COLO829 (cell line): Measurements from ENCODE around the gene ANKRD33B.
"Not testable (repeated sequence)": the region's sequence is repeated elsewhere in the genome, so short reads cannot be mapped to it uniquely, and the experiment has no call there.

ENCODE experiments used
- DNase-seq: peaks from one replicate; pipeline ENCODE4 v3.0.0; 2012; ENCODE audit warnings: low spot score

The ANKRD33B gene

GRCh38 chr5:10595293-10595671 lies 31.4 kb downstream of the ANKRD33B start:
- DNase-seq = no peak

GRCh38 chr5:10595672-10596309 lies 31.9 kb downstream of the ANKRD33B start:
- peak; percentile 83 for DNase-seq

DNA sequence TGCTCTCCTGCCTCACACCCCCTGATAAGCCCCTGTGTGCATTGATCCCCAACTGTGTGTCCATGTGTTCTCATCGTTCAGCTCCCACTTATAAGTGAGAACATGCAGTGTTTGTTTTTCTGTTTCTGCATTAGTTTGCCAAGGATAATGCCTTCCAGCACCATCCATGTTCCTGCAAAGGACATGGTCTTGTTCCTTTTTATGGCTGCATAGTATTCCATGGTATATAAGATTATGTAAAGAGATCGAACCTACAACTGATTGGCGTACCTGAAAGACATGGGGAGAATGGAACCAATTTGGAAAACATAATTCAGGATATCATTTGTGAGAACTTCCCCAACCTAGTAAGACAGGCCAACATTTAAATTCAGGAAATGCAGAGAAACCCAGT lies 32.4 kb downstream of the ANKRD33B start:
- DNase-seq = no peak

DNA sequence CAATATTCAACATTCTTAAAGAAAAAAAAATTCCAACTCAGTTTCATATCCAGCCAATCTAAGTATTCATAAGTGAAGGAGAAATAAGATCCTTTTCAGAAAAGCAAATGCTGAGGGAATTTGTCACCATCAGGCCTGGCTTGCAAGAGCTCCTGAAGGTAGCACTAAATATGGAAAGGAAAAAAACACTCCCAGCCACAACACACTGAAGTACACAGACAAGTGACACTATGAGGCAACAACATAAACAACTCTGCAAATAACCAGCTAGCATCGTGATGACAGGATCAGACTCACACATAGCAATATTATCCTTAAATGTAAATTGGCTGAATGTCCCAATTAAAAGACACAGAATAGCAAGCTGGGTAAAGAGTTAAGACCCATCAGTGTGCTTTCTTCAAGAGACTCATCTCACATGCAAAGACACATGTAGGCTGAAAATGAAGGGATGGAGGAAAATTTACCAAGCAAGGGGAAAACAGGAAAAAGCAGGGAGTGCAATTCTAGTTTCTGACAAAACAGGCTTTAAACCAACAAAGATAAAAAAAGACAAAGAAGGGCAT lies 33.1 kb downstream of the ANKRD33B start:
- DNase-seq = no peak

GRCh38 chr5:10599113-10599512 lies 35.2 kb downstream of the ANKRD33B start:
- DNase-seq = no peak

GRCh38 chr5:10599862-10600284 lies 36.0 kb downstream of the ANKRD33B start:
- no peak for DNase-seq

- no peak for DNase-seq
Observed at GRCh38 chr5:10600626-10601245, 36.9 kb downstream of the ANKRD33B start.

DNA sequence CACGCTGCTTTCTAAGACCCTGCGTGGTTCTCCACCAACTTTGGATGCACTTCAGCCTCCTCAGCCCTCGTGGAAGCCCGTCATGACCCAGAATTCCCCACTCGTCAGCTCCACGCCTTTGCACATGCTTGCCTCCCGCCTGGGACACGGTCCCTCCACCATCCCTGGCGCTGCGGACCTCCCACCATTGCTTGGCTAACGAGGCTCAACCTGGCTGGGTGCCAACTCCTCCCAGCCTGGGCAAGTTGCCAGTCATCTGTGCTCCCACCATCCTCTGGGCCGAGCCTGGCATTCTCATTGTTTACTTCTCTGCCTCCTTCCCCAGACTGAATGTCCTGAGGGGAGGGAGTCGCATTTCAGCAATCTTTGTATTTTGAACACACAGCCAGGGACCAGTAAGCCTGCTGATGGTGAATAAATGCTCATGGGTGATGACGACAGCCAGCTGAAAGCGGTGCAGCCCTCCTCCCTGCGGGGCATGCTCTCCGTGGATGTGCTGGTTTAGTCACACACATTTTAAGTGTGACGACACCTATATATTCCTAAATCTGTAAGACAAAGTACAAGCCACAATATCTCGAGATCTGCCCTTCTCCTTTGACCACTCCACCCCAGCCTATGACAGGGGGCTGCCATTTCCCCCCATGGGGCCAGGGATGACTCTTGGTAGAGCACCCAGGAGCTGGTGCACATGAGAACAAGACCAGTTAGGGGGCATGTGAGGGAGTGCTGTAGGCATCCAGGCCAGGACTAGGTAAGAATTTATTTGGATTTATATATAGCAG lies 37.6 kb downstream of the ANKRD33B start:
- DNase-seq = peak; percentile 64

GRCh38 chr5:10602031-10602806 lies 38.3 kb downstream of the ANKRD33B start:
- DNase-seq = no peak

- no peak for DNase-seq
Observed at GRCh38 chr5:10604975-10605374, 41.1 kb downstream of the ANKRD33B start.

DNA sequence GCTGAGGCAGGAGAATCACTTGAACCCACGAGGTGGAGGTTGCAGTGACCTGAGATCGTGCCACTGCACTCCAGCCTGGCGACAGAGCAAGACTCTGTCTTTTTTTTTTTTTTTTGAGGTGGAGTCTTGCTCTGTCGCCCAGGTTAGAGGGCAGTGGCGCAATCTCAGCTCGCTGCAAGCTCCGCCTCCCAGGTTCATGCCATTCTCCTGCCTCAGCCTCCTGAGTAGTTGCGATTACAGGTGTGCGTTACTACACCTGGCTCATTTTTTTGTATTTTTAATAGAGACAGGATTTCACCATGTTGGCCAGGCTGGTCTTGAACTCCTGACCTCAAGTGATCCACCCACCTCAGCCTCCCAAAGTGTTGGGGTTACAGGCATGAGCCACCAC lies 42.8 kb downstream of the ANKRD33B start:
- DNase-seq = not testable (repeated sequence)

DNA sequence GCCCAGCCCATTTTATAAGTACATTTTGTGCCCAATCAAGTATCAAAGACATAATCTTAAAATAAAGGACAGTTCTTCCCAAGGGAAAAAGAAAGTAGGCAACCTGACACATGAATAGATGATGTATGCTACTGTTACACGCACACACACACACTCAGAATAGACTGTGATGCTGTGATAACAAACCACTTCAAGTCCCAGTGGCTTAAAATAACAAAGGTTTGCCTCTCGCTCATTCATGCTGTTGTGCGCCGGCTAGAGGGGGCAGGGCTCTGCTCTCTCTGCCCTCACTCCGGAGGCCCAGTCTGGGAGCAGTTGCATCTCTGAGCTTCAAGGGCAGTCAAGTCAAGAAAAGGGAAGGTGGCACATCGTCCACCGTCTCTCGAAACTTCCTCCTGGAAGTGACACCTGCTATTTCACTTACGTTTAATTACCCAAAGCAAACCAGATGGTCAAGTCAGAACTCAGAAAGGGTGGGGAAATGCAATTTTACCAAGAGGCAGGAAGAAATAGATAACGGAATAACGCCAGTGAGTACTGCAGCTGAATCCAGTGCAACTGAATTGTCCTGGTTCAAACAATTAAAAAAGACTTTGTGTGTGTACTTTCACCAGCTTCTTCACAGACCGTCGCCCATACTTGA lies 43.3 kb downstream of the ANKRD33B start:
- no peak for DNase-seq

GRCh38 chr5:10607666-10608073 lies 43.8 kb downstream of the ANKRD33B start:
- DNase-seq = no peak

DNA sequence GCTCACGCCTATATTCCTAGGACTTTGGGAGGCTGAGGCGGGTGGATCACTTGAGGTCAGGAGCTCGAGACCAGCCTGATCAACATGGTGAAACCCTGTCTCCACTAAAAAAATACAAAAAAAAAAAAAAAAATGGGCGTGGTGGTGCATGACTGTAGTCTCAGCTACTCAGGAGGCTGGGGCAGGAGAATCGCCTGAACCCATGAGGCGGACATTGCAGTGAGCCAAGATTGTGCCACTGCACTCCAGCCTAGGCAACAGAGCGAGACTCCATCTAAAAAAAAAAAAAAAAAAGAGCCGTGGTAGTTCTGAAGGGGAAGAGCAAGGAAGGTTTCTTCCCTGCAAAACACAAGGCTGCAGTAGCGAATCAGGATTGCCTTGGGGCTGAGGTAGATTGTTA lies 44.2 kb downstream of the ANKRD33B start:
- not testable (repeated sequence) for DNase-seq

DNA sequence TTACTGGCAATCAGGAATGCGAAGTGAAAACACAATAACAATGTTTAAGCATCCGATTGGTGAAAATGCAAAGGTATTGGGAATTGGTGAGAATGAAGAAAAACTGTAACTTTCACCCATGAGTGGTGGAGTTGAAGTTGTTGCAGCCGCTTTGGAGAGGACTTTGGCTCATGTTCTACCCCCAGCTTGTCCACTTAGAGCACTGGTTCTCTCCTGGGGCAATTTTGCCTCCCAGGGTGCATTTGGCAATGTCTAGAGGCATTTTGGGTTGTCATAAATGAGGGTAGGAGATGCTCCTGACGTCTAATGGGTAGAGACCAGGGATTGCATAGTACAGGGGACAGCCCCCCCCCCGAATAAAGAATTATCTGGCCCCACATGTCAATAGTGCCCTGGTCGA lies 46.2 kb downstream of the ANKRD33B start:
- DNase-seq = no peak

DNA sequence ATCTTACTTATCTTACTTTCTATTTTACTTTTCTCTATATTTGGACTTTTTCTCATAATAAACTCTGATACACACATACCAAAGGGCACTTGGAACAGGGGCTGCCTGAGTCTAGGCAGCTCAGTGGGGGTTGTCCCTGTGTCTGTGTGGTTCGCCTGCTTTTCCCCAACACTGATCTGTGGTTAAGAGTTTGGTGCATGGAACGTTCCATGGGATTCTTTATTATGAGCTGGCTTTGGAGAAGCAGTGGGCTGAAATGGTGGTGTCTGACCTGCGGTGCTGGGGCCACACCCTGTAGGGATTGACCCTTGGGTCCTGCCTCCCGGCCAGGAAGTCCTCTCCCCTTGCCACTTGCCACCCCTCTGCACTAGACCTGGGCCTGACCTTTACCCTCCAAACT lies 47.4 kb downstream of the ANKRD33B start:
- no peak for DNase-seq

DNA sequence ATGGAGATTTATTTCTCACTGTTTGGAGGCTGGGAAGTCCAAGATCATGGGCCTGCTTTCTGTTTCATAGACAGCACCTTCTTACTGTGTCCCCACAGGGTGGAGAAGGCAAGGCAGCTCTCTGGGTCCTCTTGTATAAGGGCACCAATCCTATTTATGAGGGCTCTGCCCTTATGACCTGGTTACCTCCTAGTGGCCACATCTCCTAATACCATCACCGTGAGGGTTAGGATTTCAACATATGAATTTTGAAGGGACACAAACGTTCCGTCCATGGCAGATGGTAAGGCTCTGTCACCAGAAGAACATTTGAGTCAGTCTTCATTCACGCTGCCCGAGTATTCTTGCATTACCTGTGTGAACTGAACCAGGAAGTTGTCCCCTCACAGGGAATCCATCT lies 48.4 kb downstream of the ANKRD33B start:
- DNase-seq = no peak

GRCh38 chr5:10615693-10616092 lies 51.8 kb downstream of the ANKRD33B start:
- DNase-seq = no peak

GRCh38 chr5:10617103-10617502 lies 53.2 kb downstream of the ANKRD33B start:
- DNase-seq = no peak

DNA sequence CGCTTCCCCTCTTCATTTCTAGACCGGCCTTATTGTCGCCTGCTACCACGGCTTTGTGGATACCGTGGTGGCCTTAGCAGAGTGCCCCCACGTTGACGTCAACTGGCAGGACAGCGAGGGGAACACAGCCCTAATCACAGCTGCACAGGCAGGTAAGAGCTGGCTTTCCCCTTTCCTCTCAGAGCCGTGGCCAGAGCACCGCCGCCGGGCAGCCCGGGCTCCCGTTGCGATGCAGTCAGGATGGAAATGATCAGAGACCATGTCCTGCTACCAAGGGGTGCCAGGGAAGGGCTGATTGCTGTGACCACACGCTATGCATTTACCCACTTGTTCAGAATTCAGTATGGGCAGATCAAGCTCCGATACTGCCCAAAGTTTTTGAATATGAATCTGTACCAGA lies 54.4 kb downstream of the ANKRD33B start:
- no peak for DNase-seq

DNA sequence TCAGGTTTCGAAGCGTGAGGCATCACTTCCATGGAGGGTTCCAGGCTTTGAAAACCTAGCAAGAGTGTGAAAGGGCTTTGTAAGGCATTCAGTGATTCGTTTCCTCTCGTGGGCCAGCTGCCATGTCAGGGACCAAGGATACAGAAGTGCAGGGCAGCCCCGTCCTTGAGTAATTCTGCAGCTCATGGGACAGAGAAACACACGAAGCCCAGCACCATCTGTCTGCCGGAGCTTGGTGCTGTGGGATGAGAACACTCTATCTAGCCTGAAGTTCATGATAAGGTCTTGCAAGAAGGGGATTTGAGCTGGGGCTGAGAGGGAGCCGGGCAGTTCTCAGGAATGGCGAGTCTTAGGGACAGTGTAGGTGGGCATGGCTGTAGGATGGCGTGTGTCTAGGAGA lies 55.8 kb downstream of the ANKRD33B start:
- no peak for DNase-seq

GRCh38 chr5:10620346-10620745 lies 56.5 kb downstream of the ANKRD33B start:
- DNase-seq = no peak
